ENCODE results near the gene WBP2NL.
"Not testable (repeated sequence)": the region's sequence is repeated elsewhere in the genome, so short reads cannot be mapped to it uniquely, and the experiment has no call there.

Gene WBP2NL

GRCh38 chr22:41998361-41999261, at the start of gene WBP2NL:
Gene WBP2NL, plus strand, starts transcription at chr22:41998788. Its CDS starts 31 bp downstream, at chr22:41998819.
- no peak for FAIRE-seq

- FAIRE-seq: not testable (repeated sequence)
These were observed 49.7 kb upstream of the WBP2NL start for GRCh38 chr22:41948928-41949296.

- FAIRE-seq: no peak
These were observed 49.2 kb upstream of the WBP2NL start for GRCh38 chr22:41949297-41949965.

- FAIRE-seq: no peak
These were observed 46.6 kb upstream of the WBP2NL start, which contains the start of gene SMIM45 for GRCh38 chr22:41951898-41952474. Gene SMIM45, plus strand, starts transcription at chr22:41952150.

GRCh38 chr22:41952713-41953112, 45.9 kb upstream of the WBP2NL start:
- no peak for FAIRE-seq

GRCh38 chr22:41957941-41958556, 40.5 kb upstream of the WBP2NL start:
- no peak for FAIRE-seq

- no peak for FAIRE-seq
These were observed 35.0 kb upstream of the WBP2NL start for GRCh38 chr22:41963453-41964111.

GRCh38 chr22:41964112-41964491, 34.5 kb upstream of the WBP2NL start:
- FAIRE-seq: no peak

GRCh38 chr22:41966225-41966606, 32.4 kb upstream of the WBP2NL start:
- FAIRE-seq: no peak

GRCh38 chr22:41966607-41967240, 31.9 kb upstream of the WBP2NL start:
- FAIRE-seq: no peak

- no peak for FAIRE-seq
These were observed 30.0 kb upstream of the WBP2NL start for GRCh38 chr22:41968601-41969000.

- no peak for FAIRE-seq
These were observed 29.4 kb upstream of the WBP2NL start, which contains the start of gene SEPTIN3 for GRCh38 chr22:41969110-41969646. Gene SEPTIN3, plus strand, starts transcription at chr22:41969443. Its CDS starts 2,050 bp downstream, at chr22:41971493.

- FAIRE-seq: no peak
These were observed 28.0 kb upstream of the WBP2NL start for GRCh38 chr22:41970601-41971000.

- FAIRE-seq: no peak
These were observed 27.2 kb upstream of the WBP2NL start for GRCh38 chr22:41971431-41971830.

GRCh38 chr22:41974691-41975290, 23.8 kb upstream of the WBP2NL start:
- FAIRE-seq: no peak

GRCh38 chr22:41975299-41976069, 23.1 kb upstream of the WBP2NL start:
- FAIRE-seq: no peak

GRCh38 chr22:41976070-41976901, 22.3 kb upstream of the WBP2NL start:
- FAIRE-seq: no peak

GRCh38 chr22:41976961-41977566, 21.5 kb upstream of the WBP2NL start:
- FAIRE-seq: no peak

GRCh38 chr22:41978732-41979131, 19.9 kb upstream of the WBP2NL start:
- no peak for FAIRE-seq

Measured in endometrium (tissue), 2 donors.